ENCODE measurements around the gene PLEKHG7.

- no peak for TF ChIP-seq CTCF (IDR thresholded peaks at IDR 0.05; ENCODE audit: low read depth, low read length)
- no peak for TF ChIP-seq EZH2phosphoT487 (IDR thresholded peaks at IDR 0.05; ENCODE audit: low read depth)
Measured at GRCh38 chr12:92657770-92658169, 45.0 kb upstream of the PLEKHG7 start.
